Activated T-helper 2 cell treated with anti-CD3 and anti-CD28 coated beads, Interferon-gamma antibody, Interleukin-2, Interleukin-4, amounts not matched to agents 10 μg/mL and 5 μg/mL and 100 μg/mL, durations not matched to agents 14 hours and 24 hours and 36 hours (primary cell): ENCODE results near the gene SLAMF8. TPM values are rescaled to one million over a fixed set of nuclear protein-coding genes. Genes with fewer than 3 reads are reported as not detected.

ENCODE experiments used
- DNase-seq: peaks from one replicate; pipeline ENCODE4 v3.0.0; 2021; ENCODE audit warnings: low spot score
- H3K27ac Mint-ChIP-seq: one replicate; pipeline ENCODE4 v1.8.0; 2021; ENCODE audit warnings: mixed read lengths
- H3K27me3 Mint-ChIP-seq: one replicate; pipeline ENCODE4 v1.8.0; 2021; ENCODE audit warnings: low read depth, mixed read lengths
- H3K36me3 Mint-ChIP-seq: one replicate; pipeline ENCODE4 v1.8.0; 2021; ENCODE audit warnings: low read depth, mixed read lengths
- H3K4me1 Mint-ChIP-seq: one replicate; pipeline ENCODE4 v1.8.0; 2021; ENCODE audit warnings: low read depth, mixed read lengths
- H3K4me3 Mint-ChIP-seq: one replicate; pipeline ENCODE4 v1.8.0; 2021; ENCODE audit warnings: low read depth, mild to moderate bottlenecking, moderate library complexity, mixed read lengths
- H3K9me3 Mint-ChIP-seq: one replicate; pipeline ENCODE4 v1.8.0; 2021; ENCODE audit warnings: mixed read lengths
- intact Hi-C: fragments of 100-400 bp; cut with micrococcal nuclease; formaldehyde crosslinking; loops from one replicate; pipeline ENCODE4 v1.15.1; 2023
- total RNA-seq: library from RNA; stranded (reverse); gene quantifications from 2 replicates; pipeline ENCODE4 v1.2.3, GENCODE V29; 2022

SLAMF8 gene
- total RNA-seq, 1 donor from 2014 or later = 0.34 TPM

DNA sequence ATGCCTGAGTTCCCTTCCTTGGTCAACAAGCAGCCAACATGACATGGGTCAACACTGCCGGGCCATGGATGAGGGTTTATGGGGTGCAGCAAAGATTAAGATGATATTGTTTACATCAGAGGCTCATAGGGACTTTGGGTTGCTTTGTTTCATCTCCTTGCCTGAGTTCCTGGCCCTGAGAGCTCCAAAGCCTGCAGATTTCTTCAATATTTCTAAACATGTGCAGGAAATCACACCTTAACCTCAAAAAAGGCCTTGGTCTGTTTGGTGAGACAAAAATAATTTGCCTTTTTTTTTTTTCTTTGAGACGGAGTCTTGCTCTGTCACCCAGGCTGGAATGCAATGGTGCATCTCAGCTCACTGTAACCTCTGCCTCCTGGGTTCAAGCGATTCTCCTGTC is 876 bp downstream of the SLAMF8 start:
- Mint-ChIP-seq H3K4me3 (no peak overlapping the region), H3K27ac (no peak overlapping the region)
- intact Hi-C loops = no loop called here

DNA sequence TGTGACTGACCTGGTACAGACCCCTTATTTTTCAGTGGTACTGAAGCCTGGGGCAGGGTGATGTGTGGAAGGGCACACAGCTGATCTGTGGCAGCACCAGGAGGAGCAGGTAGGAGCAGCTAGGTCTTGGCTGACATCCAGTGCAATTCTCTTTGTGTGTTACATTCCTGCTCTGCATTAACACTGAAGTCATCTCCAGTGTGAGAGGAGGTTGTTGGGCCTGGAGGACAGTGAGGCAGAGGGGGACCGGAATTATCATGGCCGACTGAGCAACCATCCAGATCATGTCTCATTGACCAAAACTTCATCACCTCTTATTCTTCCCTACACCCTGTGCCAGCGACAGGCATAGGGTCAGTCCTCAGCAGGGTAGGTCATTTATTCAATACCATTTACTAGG is 1.5 kb downstream of the SLAMF8 start:
- H3K4me1 Mint-ChIP-seq = peaks cover 38% of the 10 kb centered on the region
- H3K27me3 Mint-ChIP-seq = peaks cover 6% of the 10 kb centered on the region
- no peak overlapping the region for H3K27ac Mint-ChIP-seq
- intact Hi-C loops = loop anchor here (2.0 kb wide), 1 partner anchor 63 kb away; no protein-coding TSS in a partner anchor
- peaks cover 5% of the 10 kb centered on the region for H3K36me3 Mint-ChIP-seq
- H3K9me3 Mint-ChIP-seq = no peaks in the 10 kb centered on the region
- no peak overlapping the region for H3K4me3 Mint-ChIP-seq
- DNase-seq = no peak

More for the DNA sequence above, 876 bp downstream of the SLAMF8 start:
- no peak for DNase-seq
- H3K4me1 Mint-ChIP-seq = peaks cover 38% of the 10 kb centered on the region
- H3K27me3 Mint-ChIP-seq = peaks cover 7% of the 10 kb centered on the region
- H3K9me3 Mint-ChIP-seq = no peaks in the 10 kb centered on the region
- H3K36me3 Mint-ChIP-seq = peaks cover 5% of the 10 kb centered on the region

DNA sequence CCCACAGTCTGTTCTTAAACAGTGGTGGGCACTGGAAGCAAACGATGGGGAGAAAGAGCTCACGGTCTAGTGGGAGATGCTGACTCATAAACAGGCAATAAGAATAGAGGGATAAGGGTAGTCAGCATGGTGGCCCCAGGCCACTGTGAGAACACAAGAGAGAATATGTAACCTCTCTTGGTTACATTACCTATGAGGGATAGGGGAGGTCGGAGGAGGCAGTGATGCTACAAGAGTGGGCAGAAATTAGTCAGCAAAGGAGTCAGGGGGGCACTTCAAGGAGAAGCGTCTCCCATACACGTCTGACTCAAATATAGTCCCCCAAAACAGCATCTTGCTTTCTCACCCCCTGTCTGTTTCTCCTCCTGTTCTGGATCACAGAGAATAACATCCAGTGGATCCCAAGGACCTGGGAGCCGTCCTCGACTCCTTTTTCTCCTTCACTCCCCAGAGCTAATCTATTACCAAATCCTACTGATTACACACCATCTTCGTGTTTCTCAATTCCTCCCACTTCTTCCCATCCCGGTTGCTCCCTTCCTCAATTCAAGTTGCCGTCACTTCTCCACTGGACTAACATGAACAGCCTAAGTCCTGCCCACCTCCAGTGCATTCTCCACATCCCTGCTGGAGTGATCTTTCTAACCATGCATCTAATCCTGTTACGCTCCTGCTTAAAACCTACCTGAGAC is 2.1 kb downstream of the SLAMF8 start:
- no peak for DNase-seq
- no peaks in the 10 kb centered on the region for H3K9me3 Mint-ChIP-seq
- intact Hi-C loops = loop anchor here (2.0 kb wide), 1 partner anchor 62 kb away; no protein-coding TSS in a partner anchor
- peaks cover 38% of the 10 kb centered on the region for H3K4me1 Mint-ChIP-seq
- no peak overlapping the region for H3K27ac Mint-ChIP-seq
- no peak overlapping the region for H3K4me3 Mint-ChIP-seq
- peaks cover 6% of the 10 kb centered on the region for H3K27me3 Mint-ChIP-seq
- peaks cover 5% of the 10 kb centered on the region for H3K36me3 Mint-ChIP-seq

DNA sequence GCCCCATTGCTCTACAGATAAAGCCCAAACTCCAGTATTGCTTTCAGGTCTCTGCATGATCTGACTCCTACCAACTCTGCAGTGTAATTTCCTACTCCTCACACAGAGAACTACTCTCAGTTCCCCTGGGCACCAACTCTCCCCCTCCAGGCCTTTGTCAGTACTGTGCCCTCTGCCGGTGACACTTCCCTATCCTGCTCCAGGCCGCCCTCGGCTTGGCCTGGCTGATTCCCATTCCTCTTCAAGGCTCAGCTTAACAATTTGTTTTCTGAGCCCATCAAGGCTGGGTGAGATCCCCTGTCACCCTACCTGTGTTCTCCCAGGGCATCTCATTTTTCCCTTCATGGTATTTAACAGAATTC is 2.6 kb downstream of the SLAMF8 start:
- H3K4me3 Mint-ChIP-seq = no peak overlapping the region
- intact Hi-C loops = loop anchor here (2.0 kb wide), 1 partner anchor 62 kb away; no protein-coding TSS in a partner anchor

DNA sequence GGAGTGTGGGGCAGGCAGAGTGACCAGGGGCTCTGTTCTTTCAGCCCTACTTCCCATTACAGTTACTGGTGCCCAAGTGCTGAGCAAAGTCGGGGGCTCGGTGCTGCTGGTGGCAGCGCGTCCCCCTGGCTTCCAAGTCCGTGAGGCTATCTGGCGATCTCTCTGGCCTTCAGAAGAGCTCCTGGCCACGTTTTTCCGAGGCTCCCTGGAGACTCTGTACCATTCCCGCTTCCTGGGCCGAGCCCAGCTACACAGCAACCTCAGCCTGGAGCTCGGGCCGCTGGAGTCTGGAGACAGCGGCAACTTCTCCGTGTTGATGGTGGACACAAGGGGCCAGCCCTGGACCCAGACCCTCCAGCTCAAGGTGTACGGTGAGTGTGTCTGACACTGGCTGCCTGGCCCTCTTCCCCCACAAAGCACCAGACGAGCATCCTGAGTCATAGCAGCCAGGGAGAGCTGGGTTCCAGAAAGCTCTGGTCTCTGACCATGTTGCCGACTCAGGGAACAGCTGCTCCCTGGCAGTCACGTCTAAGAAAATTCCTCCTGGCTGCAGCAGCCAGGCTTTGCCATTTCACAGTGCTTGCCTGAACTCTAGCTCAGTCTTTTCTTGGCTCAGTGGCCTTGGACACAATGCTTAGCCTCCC is 3.3 kb downstream of the SLAMF8 start:
- DNase-seq = no peak
- Mint-ChIP-seq H3K36me3 (peaks cover 5% of the 10 kb centered on the region), H3K27me3 (peaks cover 3% of the 10 kb centered on the region), H3K4me1 (peaks cover 36% of the 10 kb centered on the region), H3K27ac (no peak overlapping the region), H3K9me3 (no peaks in the 10 kb centered on the region), H3K4me3 (no peak overlapping the region)
- intact Hi-C loops = loop anchor here (2.0 kb wide), 1 partner anchor 61 kb away; no protein-coding TSS in a partner anchor

More for the DNA sequence above, 2.6 kb downstream of the SLAMF8 start:
- no peak for DNase-seq
- H3K9me3 Mint-ChIP-seq = no peaks in the 10 kb centered on the region
- H3K27ac Mint-ChIP-seq = no peak overlapping the region
- peaks cover 6% of the 10 kb centered on the region for H3K27me3 Mint-ChIP-seq
- peaks cover 38% of the 10 kb centered on the region for H3K4me1 Mint-ChIP-seq
- H3K36me3 Mint-ChIP-seq = peaks cover 5% of the 10 kb centered on the region

DNA sequence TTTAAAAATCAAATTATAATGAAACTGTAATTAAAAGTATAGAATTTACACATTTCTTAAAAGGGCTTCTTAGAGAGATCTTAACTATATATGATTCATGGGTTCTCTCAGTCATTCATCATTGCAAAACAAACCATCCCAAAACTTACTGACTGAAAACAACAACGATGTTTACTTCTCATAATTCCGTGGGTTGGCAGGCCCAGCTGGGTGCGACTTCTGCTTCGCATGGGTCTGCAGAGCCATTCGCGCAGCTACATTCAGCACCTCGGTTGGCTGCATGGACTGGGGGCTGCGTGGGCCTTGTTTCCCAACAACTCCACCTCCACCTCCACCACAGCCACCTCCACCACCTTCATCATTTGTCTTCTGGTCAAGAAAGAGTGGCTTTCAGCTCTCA is 4.0 kb downstream of the SLAMF8 start:
- Mint-ChIP-seq H3K36me3 (peaks cover 5% of the 10 kb centered on the region), H3K27me3 (no peaks in the 10 kb centered on the region), H3K9me3 (no peaks in the 10 kb centered on the region), H3K4me3 (no peak overlapping the region), H3K27ac (no peak overlapping the region), H3K4me1 (peaks cover 28% of the 10 kb centered on the region)
- intact Hi-C loops = no loop called here
- DNase-seq = no peak

DNA sequence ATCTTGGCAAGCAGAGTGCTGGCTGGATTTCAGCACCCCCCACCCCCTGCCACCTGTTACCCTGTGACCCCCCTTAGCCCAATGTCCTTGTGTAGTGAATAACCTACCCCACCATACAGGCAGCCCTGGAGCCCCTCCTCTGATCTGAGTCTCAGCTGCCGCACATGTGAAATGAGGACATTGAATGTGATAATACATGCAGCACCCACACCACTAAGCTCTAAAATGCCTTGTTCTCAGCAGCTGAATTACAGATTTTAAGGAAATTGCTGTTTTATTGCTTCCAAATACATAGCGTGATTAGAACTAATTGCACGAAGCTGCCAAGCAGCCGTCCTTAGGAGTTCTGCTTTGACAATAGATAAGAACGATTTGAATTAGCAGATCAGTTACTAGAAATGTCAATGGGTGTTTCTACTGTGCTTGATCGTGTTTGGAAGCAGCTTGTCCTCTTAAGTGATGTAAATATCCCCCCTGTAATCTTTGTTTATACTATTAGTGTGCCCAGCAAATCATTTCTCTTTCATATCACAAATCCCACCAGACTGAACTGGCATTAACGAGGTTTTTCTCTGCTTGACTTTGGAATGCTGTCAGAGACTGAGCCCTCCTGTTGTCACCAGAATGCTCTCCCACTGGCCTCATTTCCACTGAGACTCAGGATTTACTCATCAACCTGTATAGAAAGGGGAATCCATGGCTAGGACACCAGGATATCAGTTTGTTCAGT is 4.9 kb downstream of the SLAMF8 start:
- Mint-ChIP-seq H3K36me3 (peaks cover 5% of the 10 kb centered on the region), H3K27ac (no peak overlapping the region), H3K9me3 (no peaks in the 10 kb centered on the region), H3K27me3 (no peaks in the 10 kb centered on the region), H3K4me3 (no peak overlapping the region), H3K4me1 (peaks cover 19% of the 10 kb centered on the region)
- DNase-seq = no peak
- intact Hi-C loops = no loop called here

DNA sequence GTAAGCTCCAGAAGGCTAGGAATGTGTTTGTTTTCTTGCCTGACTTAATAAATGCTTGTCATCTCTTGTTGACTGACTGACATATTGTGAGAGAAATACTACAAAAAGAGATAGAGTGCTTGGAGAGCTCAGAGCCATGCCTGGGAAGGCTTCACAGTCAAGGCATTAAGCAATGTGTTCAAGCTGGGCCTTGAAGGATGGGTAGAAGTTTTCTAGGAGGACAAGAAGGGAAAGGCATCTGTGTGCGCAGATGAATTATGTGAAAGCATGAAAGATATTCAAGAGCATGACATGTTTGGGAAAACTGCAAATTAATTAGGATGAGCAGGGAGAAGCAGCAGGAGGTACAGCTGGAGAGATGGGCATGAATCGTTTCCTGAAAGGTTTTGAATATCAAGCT is 5.6 kb downstream of the SLAMF8 start:
- intact Hi-C loops = no loop called here
- Mint-ChIP-seq H3K4me3 (no peak overlapping the region), H3K27me3 (no peaks in the 10 kb centered on the region), H3K9me3 (no peaks in the 10 kb centered on the region), H3K27ac (no peak overlapping the region), H3K36me3 (no peaks in the 10 kb centered on the region), H3K4me1 (peaks cover 13% of the 10 kb centered on the region)
- DNase-seq = no peak

DNA sequence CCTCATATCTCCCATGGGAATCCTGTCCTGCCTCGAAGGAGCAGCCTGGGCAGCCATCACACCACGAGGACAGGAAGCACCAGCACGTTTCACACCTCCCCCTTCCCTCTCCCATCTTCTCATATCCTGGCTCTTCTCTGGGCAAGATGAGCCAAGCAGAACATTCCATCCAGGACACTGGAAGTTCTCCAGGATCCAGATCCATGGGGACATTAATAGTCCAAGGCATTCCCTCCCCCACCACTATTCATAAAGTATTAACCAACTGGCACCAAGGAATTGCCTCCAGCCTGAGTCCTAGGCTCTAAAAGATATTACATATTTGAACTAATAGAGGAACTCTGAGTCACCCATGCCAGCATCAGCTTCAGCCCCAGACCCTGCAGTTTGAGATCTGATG is 8.7 kb downstream of the SLAMF8 start:
- intact Hi-C loops = no loop called here
- H3K36me3 Mint-ChIP-seq = no peaks in the 10 kb centered on the region
- H3K27me3 Mint-ChIP-seq = no peaks in the 10 kb centered on the region
- no peak overlapping the region for H3K27ac Mint-ChIP-seq
- no peaks in the 10 kb centered on the region for H3K4me1 Mint-ChIP-seq
- no peaks in the 10 kb centered on the region for H3K9me3 Mint-ChIP-seq
- DNase-seq = no peak
- H3K4me3 Mint-ChIP-seq = no peak overlapping the region

DNA sequence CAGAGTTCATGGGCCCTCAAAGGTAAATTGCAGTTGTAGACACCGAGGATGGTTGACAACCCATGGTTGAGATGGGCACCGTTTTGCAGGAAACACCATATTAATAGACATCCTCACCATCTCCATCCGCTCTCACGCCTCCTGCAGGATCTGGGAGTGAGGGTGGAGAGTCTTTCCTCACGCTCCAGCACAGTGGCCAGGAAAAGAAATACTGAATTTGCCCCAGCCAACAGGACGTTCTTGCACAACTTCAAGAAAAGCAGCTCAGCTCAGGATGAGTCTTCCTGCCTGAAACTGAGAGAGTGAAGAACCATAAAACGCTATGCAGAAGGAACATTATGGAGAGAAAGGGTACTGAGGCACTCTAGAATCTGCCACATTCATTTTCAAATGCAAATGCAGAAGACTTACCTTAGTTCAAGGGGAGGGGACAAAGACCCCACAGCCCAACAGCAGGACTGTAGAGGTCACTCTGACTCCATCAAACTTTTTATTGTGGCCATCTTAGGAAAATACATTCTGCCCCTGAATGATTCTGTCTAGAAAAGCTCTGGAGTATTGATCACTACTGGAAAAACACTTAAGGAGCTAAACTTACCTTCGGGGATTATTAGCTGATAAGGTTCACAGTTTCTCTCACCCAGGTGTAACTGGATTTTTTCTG is 9.3 kb downstream of the SLAMF8 start:
- no peaks in the 10 kb centered on the region for H3K36me3 Mint-ChIP-seq
- H3K27me3 Mint-ChIP-seq = no peaks in the 10 kb centered on the region
- H3K4me3 Mint-ChIP-seq = no peak overlapping the region
- no peak overlapping the region for H3K27ac Mint-ChIP-seq
- no peaks in the 10 kb centered on the region for H3K4me1 Mint-ChIP-seq
- no peak for DNase-seq
- H3K9me3 Mint-ChIP-seq = no peaks in the 10 kb centered on the region
- intact Hi-C loops = no loop called here

DNA sequence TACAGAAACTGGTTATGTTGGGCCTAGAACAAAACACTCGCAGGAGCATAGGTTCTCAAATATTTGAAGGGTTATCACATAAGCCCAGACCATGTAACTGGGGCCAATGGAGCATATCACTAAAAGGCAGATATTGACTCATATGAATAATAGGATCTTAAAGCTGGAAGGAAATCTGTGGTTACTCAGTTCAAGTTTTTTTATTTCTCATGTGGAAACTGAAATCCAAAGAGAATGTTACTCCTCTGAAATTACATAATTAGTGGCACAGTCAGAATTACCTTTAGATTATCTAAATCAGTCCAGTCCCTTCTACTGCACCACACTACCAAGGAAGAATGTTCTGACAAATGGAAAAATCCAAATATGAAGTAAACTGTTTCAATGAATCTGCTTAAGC is 12.0 kb downstream of the SLAMF8 start:
- no peak for DNase-seq
- Mint-ChIP-seq H3K27me3 (peaks cover 2% of the 10 kb centered on the region), H3K36me3 (no peaks in the 10 kb centered on the region), H3K4me1 (no peaks in the 10 kb centered on the region), H3K9me3 (no peaks in the 10 kb centered on the region), H3K4me3 (no peak overlapping the region), H3K27ac (no peak overlapping the region)
- intact Hi-C loops = no loop called here

DNA sequence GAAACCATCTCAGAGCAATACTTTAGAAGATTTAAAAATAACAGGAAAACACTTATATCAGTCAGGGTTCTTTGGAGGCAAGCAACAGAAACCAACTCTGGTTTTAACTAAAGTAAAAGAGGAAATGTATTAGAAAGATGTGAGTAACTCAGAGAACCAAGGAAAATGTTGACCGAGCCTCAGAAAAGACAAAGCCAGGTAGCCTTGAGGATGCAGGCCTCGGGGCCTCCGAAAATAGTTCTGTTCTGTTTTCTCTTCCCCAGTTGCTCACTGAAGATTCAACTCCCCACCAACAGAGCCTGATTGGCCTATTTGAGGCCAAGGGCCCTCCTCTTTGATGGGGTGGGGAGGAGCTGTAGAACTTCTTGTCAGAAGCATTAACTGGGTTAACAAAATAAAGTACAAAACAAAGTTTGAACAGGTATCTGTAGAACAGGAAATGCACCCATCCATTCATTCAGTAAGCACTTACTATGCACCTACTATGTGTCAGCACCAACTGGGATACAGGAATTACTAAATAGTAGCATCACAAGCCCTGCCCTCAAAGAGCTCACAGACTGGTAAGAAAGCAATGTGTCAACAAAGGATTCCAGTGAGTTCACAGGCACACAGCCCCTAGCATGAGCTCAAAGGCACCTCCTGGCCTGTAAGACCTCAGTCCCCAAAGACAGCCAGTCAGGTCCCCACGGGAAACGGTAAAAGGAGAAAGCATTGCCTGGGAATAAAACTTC is 12.6 kb downstream of the SLAMF8 start:
- Mint-ChIP-seq H3K27me3 (peaks cover 7% of the 10 kb centered on the region), H3K9me3 (no peaks in the 10 kb centered on the region), H3K36me3 (no peaks in the 10 kb centered on the region), H3K4me3 (no peak overlapping the region), H3K4me1 (no peaks in the 10 kb centered on the region), H3K27ac (no peak overlapping the region)
- DNase-seq = no peak
- intact Hi-C loops = no loop called here
